HUES64 (cell line): Measurements from ENCODE around the gene STC2.

Experiments used
- H3K27ac ChIP-seq: 2 replicates; pipeline ENCODE4 v1.7.0; 2013; ENCODE audit warnings: low read depth, low read length, inconsistent platforms
- H3K27me3 ChIP-seq: 2 replicates; pipeline ENCODE4 v1.6.1; 2013; ENCODE audit warnings: mild to moderate bottlenecking, low read length; ENCODE audit not compliant: insufficient read depth
- H3K36me3 ChIP-seq: 2 replicates; pipeline ENCODE4 v1.6.1; 2013; ENCODE audit warnings: mild to moderate bottlenecking, low read length; ENCODE audit not compliant: insufficient read depth
- H3K4me1 ChIP-seq: 2 replicates; pipeline ENCODE4 v1.6.1; 2013; ENCODE audit warnings: mild to moderate bottlenecking, low read length, moderate library complexity; ENCODE audit not compliant: insufficient read depth
- H3K4me3 ChIP-seq: 2 replicates; pipeline ENCODE4 v1.5.1; 2013; ENCODE audit warnings: mild to moderate bottlenecking, low read length, moderate library complexity
- H3K9ac ChIP-seq: 2 replicates; pipeline ENCODE4 v1.6.1; 2013; ENCODE audit warnings: mild to moderate bottlenecking, low read depth, low read length
- H3K9me3 ChIP-seq: 2 replicates; pipeline ENCODE4 v1.6.1; 2013; ENCODE audit warnings: low read depth, low read length; ENCODE audit not compliant: insufficient read depth
- WGBS: fragments of 150-250, 120-280 bp; methylation state at CpG from one replicate; pipeline ENCODE4 v1.1.7; 2013; ENCODE audit warnings: missing lambda C conversion rate; 5-methylcytosine and 5-hydroxymethylcytosine counted together

STC2 gene

DNA sequence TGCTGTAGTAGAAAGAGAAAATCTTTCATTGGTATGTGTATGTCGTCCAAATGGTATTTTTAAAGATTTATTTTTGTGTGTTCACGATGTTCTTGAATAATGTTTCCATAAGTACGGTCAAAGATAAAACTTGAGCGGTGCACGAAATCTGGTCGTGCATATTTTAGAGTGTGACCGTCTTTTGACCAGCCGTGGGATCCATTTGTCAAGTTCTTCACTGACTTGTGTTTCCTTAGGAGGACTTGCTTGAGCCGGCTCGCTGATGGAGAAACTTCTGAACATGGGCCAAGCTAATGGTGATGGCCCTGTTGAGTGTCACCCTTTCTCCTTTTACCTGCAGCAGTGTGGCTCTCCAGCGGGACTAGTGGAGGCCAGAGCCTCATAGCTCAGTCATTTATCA lies 11.1 kb upstream of the STC2 start:
- Histone ChIP-seq H3K4me3 (no peak overlapping the region), H3K9me3 (no peaks in the 10 kb centered on the region), H3K27me3 (no peaks in the 10 kb centered on the region), H3K4me1 (peaks cover 13% of the 10 kb centered on the region), H3K9ac (no peak overlapping the region), H3K27ac (no peak overlapping the region), H3K36me3 (no peaks in the 10 kb centered on the region)
- 96% methylated on average over 11 of the region's 11 CpGs for WGBS

DNA sequence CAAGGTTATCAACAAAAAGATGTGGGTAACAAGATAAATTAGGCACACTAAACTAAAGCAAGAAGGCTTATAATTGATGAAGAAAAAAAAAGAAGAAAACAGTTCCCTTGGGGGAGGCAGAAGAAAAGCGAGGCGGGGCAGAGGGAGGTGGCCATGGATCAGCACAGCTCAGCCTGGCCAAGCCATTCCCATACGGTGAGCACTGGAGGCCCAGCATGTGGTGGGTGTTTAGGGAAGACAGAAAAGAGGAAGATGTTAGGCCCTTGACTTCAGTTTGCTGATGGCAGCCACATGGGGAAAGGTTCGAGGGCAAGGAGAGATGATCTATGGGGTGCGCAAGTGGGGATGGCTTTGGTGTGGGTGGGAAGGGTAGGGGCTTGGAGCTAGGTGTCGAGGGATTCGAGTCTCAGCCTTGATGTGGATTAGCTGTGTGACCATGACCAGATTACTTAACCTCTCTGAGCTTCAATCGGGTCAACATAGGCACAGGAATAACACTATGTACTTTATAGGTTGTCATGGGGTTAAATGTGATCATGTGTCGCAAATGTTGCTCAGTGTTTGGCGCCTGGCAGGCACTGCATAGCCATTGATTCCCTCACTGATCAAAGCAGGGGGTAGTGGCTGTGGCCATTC lies 10.3 kb upstream of the STC2 start:
- H3K4me1 ChIP-seq, result peaks cover 13% of the 10 kb centered on the region
- H3K27ac ChIP-seq, result no peak overlapping the region
- H3K27me3 ChIP-seq, result no peaks in the 10 kb centered on the region
- no peaks in the 10 kb centered on the region for H3K9me3 ChIP-seq
- no peak overlapping the region for H3K9ac ChIP-seq
- 89% methylated on average over 10 of the region's 10 CpGs for WGBS
- no peaks in the 10 kb centered on the region for H3K36me3 ChIP-seq
- no peak overlapping the region for H3K4me3 ChIP-seq

DNA sequence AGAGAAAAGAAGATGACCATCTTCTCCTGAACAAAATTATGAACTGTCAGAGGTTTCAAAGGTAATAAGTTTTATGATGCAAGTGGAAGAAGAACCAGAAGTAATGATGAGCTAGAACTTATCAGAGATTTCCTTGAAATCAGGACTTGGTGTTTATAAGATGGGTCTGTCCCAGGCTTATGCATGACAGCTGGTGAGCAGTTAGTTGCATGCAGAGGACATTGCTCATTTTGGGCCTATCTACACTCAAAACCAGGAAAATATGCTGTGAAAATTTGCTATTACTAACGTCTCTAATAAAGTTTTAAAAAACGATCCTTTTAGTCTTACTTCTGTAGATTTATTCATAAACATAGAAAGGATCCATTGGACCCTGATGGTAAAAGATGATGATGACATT lies 6.6 kb upstream of the STC2 start:
- Histone ChIP-seq H3K4me3 (no peak overlapping the region), H3K4me1 (peaks cover 13% of the 10 kb centered on the region), H3K9me3 (no peaks in the 10 kb centered on the region), H3K9ac (no peak overlapping the region), H3K27ac (no peak overlapping the region), H3K27me3 (peaks cover 20% of the 10 kb centered on the region), H3K36me3 (no peaks in the 10 kb centered on the region)
- 100% methylated on average over 1 of the region's 2 CpGs for WGBS

DNA sequence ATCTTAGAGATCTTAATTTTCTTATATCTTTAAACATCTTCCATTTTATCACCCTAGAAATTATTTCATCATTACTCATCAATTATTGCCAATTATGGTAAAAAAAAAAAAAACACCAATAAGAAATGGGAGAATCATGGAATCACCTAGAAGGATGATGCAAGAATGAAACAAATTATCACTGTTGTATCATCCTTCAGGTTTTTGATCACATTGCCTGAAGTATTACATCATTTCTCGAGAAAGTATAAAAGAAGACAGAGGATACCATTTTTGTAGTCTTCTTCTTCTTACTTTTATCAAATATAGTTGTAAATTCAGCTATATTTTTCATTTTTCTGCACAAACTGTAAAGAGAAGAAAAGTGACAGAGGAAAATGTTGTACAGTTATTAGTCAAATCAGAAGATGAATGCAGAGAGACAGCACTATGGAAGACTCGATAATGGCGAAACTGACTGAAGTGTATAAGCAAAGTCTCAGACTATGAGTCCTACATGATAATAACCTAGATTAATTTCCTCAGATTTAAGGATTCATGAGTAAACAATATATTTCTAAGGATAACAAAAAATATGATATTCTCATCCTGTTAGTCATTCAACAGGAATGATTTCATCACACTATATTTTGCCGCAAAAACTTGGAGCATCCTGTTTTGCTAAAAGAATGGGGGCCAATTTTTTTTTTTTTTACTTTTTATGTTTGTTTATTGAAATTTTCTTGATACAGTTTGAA lies 5.9 kb upstream of the STC2 start:
- WGBS, result 94% methylated on average over 3 of the region's 4 CpGs
- Histone ChIP-seq H3K4me3 (no peak overlapping the region), H3K9ac (no peak overlapping the region), H3K27me3 (peaks cover 20% of the 10 kb centered on the region), H3K27ac (no peak overlapping the region), H3K9me3 (no peaks in the 10 kb centered on the region), H3K4me1 (peaks cover 13% of the 10 kb centered on the region), H3K36me3 (no peaks in the 10 kb centered on the region)

DNA sequence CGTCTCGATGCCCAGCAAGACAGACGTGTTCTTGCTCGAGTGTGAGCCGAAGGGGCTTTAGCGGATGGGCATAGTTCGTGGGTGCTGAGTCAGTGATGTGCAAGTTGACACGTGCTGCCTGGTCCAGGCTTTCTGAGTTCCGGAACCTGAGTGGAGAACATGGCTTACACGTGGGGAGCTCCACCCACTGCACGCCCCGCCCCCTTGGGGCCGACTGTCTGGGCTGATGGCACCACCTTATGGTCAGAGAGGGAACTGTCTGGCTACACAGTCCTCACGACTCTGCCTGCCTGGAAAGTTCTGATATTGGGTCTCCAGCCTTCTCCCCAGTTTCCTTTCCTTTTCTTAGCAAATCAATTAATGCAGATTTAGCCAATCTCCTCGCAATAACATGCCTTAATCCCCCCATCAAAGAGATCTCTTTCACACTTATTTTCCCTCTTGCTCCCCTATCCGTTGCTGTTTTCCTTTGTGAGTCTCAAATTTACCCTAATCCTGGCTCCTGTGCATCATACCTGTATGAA lies 3.8 kb upstream of the STC2 start:
- H3K4me3 ChIP-seq, result no peak overlapping the region
- H3K4me1 ChIP-seq, result peaks cover 13% of the 10 kb centered on the region
- H3K36me3 ChIP-seq, result no peaks in the 10 kb centered on the region
- H3K9me3 ChIP-seq, result no peaks in the 10 kb centered on the region
- peaks cover 38% of the 10 kb centered on the region for H3K27me3 ChIP-seq
- no peak overlapping the region for H3K27ac ChIP-seq
- 48% methylated on average over 16 of the region's 16 CpGs for WGBS
- no peak overlapping the region for H3K9ac ChIP-seq

DNA sequence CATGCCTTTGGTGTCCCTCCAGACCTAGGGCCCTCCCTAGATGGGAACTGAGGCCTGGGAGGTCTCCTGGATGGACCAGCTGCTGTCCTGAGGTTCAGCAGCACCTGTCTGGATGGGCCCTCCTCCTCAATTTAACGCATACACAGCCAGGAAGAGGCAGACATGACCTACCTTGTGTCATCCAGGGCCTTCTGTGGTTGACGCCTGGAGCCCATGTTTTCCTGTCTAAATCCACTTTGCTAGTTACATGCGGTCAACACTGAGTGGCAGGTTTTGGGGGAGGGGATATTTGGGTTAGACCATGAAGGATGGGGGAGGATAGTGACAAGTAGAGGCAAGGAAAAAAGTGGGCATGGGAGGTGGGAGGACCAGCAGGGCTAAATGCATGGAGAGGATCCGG lies 3.1 kb upstream of the STC2 start:
- Histone ChIP-seq H3K27ac (no peak overlapping the region), H3K9ac (no peak overlapping the region), H3K9me3 (no peaks in the 10 kb centered on the region), H3K4me1 (peaks cover 14% of the 10 kb centered on the region), H3K27me3 (peaks cover 45% of the 10 kb centered on the region), H3K4me3 (no peak overlapping the region), H3K36me3 (no peaks in the 10 kb centered on the region)
- WGBS, result 91% methylated on average over 4 of the region's 4 CpGs

DNA sequence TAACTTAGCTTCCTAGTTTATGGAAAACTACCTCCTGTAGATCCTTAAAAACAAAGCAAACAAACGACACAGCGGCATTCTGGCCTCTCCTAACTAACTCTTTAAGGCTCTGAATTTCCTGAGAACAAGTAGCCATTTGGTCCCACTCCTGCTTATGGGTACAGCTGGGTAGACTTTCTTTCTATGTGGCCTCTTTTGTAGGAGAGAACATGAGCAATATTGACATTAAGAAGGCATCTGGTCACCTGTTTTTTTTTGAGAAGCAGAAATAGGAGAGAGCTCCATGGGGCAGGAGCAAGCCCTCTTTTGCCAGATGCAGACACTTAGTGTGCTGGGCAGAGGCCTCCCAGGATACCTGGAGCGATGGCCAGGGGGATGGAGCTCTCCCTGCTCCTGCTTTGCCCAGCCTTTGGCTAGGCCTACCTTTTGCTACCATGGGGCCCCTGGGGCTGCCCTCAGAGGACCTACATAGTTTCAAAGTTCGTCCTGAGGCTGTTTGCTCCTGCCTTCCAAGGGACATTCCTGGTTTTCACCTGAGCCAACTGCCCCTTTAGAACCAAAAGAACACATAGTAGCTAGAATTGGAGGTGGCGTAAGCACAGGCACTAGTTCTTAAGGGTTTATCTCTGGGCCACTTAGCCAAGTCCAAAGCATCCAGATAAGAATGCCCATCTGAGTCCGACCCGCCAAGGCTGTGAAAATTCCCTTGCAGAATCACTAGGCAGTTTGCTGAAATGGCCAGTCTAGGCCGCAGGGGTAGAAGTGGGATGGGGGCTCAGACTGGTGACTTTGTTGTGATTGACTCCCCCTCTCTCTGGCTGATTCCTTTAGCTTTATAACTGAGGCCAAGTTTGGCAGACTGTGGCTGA lies 2.4 kb upstream of the STC2 start:
- Histone ChIP-seq H3K4me1 (peaks cover 16% of the 10 kb centered on the region), H3K4me3 (peak overlapping the region; percentile 83), H3K9ac (peak overlapping the region; percentile 90), H3K9me3 (no peaks in the 10 kb centered on the region), H3K27me3 (peaks cover 49% of the 10 kb centered on the region), H3K27ac (peak overlapping the region; percentile 86; the same call in 1 of the 2 replicates), H3K36me3 (peaks cover 5% of the 10 kb centered on the region)
- 54% methylated on average over 8 of the region's 8 CpGs for WGBS

DNA sequence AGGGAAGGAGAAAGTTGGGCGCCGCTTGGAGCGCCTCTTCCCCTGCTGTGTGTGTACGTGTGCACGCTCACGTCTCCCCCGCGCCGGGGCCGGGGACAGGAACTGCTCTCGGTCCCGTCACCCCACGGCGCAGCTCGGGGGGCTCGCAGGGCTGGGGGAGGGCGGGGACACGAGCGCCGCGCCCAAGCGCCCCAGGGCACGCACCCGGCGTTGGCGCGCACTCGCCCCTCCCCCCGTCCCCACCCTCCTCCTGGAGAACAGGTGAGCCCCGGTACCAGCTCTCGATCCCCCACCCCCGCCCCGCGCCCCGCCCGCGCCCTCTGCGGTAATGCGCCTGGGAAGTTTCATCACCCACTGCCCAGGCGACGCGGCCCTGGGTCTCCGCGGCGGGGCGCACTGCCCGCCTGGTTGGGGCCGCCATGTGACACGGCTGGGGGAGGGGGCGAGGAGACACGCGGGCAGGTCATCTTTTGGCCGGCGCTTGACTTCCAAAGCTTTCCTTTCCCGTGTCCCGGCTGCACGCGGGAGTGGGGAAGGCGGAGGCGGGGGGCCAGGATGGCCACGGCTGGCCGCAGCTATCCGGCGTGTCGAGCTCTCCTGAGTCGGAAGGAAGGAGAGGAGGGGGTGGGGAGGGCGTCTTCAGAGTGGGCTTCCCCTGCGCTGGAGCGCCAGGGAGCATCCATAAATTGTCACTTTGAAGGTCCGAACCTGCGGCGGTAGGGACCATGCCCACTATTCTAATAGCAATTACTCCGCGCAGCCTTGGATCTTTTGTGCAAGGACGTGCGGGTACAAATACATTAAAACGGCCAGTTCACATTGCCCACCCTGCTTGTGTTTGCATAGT lies 1.5 kb upstream of the STC2 start:
- H3K9me3 ChIP-seq, result no peaks in the 10 kb centered on the region
- peak overlapping the region; percentile 83 for H3K4me3 ChIP-seq
- WGBS, result under 1% methylated on average over 77 of the region's 77 CpGs
- peaks cover 16% of the 10 kb centered on the region for H3K4me1 ChIP-seq
- H3K9ac ChIP-seq, result peak overlapping the region; percentile 90
- H3K36me3 ChIP-seq, result peaks cover 14% of the 10 kb centered on the region
- peaks cover 49% of the 10 kb centered on the region for H3K27me3 ChIP-seq
- H3K27ac ChIP-seq, result peak overlapping the region; percentile 89; the same call in 1 of the 2 replicates

DNA sequence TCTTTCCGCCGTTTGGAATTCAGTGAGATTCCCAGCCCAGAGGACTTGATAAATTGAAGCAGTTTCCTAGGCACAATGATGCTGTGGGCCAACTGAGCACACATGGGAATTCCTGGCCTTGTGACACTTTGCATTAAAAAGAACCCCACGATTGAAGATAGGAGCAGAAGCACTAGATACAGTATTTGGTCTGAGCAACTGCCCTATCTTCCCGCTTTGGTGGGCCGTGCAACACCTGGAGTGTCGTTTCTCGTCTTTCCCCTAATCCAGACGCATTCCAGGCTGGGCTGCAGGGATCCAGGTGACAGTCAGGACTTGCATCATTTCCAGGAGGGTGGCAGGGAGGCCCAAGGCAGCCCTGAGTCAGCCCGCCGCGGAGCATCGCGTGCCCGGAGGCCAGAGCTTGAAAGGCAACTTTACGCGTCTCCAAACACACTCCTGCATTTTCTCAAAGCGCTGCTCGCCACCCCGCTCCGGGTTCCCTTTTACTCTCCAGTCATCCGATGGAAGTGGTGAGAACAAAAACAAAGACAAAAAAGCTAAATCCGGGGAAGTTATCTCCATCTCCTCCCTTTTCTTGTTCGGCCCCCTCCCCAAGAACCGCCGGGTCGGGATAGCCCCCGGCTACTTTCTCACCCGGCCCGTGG lies 753 bp upstream of the STC2 start:
- Histone ChIP-seq H3K9ac (peak overlapping the region; percentile 86), H3K27me3 (peaks cover 49% of the 10 kb centered on the region), H3K4me1 (peaks cover 16% of the 10 kb centered on the region), H3K4me3 (peak overlapping the region; percentile 83), H3K36me3 (peaks cover 21% of the 10 kb centered on the region), H3K27ac (peak overlapping the region; percentile 89; the same call in 1 of the 2 replicates), H3K9me3 (no peaks in the 10 kb centered on the region)
- WGBS, result under 1% methylated on average over 29 of the region's 29 CpGs
